ENCODE data around the gene SLC24A3. TPM values are rescaled to one million over a fixed set of nuclear protein-coding genes. Genes with fewer than 3 reads are reported as not detected.

Gene SLC24A3
- total RNA-seq, 1 experiment from 2014 or later, result not detected

DNA sequence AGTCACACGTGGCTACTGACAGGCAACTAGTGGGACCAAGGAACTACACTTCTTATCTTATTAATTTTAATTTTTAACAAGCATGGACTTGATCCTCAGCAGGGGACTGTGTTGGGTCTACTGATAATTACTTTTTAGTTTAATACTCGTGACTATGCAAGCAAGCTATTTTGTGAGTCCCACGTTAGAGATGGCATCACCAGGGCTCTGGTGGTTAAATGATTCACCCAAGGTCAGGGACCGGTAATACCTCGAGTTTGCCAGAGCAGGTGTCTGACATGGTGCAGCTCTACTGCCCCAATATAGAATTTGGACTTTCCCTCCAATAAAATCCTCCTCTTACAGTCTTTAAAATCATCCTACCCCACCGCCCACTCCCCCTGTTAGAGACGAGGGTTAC is 447.0 kb downstream of the SLC24A3 start:
- no peak for ATAC-seq
- CTCF ChIA-PET, result no interaction called here

DNA sequence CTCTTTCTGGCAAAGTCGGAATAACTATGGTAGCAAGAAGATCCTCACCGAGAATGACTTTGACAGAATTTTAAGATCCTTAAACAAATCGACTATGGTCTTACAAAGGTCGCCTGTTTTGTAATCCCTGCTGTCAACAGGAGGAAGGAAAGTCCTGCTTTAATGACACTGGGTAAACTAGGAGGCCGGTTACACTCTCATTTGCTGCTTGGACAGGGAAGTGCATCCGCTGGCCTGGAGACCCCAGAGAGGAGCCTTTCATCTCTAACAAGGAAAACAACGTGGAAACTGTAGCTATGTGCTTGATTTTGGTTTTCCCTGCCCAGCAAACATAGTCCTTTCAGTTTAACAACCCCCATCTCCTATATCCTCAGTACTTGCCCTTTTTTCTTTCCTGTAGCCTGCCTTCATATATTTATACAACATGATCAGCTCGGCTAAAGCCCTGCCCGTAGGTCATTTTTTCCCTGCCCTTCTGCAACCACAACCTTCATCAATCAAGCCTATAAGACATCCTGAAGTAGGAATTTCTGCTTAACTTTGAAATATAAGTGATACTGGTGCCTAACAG is 448.5 kb downstream of the SLC24A3 start:
- Histone ChIP-seq H3K36me3 (ENCODE audit: control insufficient read depth, insufficient read depth, low read length) (no peaks in the 10 kb centered on the region), H3K27me3 (ENCODE audit: control insufficient read depth, insufficient read depth, low read length) (peaks cover 21% of the 10 kb centered on the region), H3K9me3 (ENCODE audit: control insufficient read depth, insufficient read depth, low read depth, low read length) (no peaks in the 10 kb centered on the region), H3K4me1 (ENCODE audit: control insufficient read depth, insufficient read depth, low read length) (no peaks in the 10 kb centered on the region), H3K27ac (ENCODE audit: low read length) (no peak overlapping the region), H3K4me3 (ENCODE audit: low read depth in 2 of 2, low read length in 2 of 2) (no peak overlapping the region)
- TF ChIP-seq SIN3A (IDR thresholded peaks at IDR 0.05; ENCODE audit: borderline replicate concordance, insufficient read depth, low read depth, low read length) (no peak), TCF7L2 (IDR thresholded peaks at IDR 0.05; ENCODE audit: low read depth, low read length) (no peak), CTCF (IDR thresholded peaks at IDR 0.05) (no peak), POLR2AphosphoS5 (IDR thresholded peaks at IDR 0.05; ENCODE audit: low read depth, low read length) (no peak)
- TF ChIP-seq, protein P1, sequence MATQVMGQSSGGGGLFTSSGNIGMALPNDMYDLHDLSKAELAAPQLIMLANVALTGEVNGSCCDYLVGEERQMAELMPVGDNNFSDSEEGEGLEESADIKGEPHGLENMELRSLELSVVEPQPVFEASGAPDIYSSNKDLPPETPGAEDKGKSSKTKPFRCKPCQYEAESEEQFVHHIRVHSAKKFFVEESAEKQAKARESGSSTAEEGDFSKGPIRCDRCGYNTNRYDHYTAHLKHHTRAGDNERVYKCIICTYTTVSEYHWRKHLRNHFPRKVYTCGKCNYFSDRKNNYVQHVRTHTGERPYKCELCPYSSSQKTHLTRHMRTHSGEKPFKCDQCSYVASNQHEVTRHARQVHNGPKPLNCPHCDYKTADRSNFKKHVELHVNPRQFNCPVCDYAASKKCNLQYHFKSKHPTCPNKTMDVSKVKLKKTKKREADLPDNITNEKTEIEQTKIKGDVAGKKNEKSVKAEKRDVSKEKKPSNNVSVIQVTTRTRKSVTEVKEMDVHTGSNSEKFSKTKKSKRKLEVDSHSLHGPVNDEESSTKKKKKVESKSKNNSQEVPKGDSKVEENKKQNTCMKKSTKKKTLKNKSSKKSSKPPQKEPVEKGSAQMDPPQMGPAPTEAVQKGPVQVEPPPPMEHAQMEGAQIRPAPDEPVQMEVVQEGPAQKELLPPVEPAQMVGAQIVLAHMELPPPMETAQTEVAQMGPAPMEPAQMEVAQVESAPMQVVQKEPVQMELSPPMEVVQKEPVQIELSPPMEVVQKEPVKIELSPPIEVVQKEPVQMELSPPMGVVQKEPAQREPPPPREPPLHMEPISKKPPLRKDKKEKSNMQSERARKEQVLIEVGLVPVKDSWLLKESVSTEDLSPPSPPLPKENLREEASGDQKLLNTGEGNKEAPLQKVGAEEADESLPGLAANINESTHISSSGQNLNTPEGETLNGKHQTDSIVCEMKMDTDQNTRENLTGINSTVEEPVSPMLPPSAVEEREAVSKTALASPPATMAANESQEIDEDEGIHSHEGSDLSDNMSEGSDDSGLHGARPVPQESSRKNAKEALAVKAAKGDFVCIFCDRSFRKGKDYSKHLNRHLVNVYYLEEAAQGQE (IDR thresholded peaks at IDR 0.05; ENCODE audit: insufficient read depth in 1 of 2, low read depth in 2 of 2, low read length in 1 of 2), result no peak
- in situ Hi-C loops (cut with HindIII; ENCODE audit: low pct_unique_long_range_greater_than_20kb, low sequenced_read_pairs) (no loop called here), intact Hi-C loops (cut with micrococcal nuclease; ENCODE audit: unreplicated experiment) (loop anchor here (5.0 to 10.0 kb wide), 2 partner anchors 454 to 756 kb away; no protein-coding TSS in a partner anchor)
- ChIA-PET POLR2A (interaction anchor here (0.6 kb wide), 1 partner anchor 35 kb away, joined by 4 read pairs; no protein-coding TSS in a partner anchor), CTCF (interaction anchor here (0.6 to 1.7 kb wide), 2 partner anchors 13 to 32 kb away, joined by 8 read pairs; no protein-coding TSS in a partner anchor)
- ATAC-seq (no peak), DNase-seq (ENCODE audit: low read depth, low spot score) (no peak)
- BruUV-seq (replicated peaks), result no TSS peak

More for the DNA sequence above, 447.0 kb downstream of the SLC24A3 start:
- no TSS peak for BruUV-seq (replicated peaks)
- Histone ChIP-seq H3K4me1 (ENCODE audit: control insufficient read depth, insufficient read depth, low read length) (no peaks in the 10 kb centered on the region), H3K27ac (ENCODE audit: low read length) (no peak overlapping the region), H3K27me3 (ENCODE audit: control insufficient read depth, insufficient read depth, low read length) (peaks cover 21% of the 10 kb centered on the region), H3K4me3 (ENCODE audit: low read depth in 2 of 2, low read length in 2 of 2) (no peak overlapping the region), H3K36me3 (ENCODE audit: control insufficient read depth, insufficient read depth, low read length) (no peaks in the 10 kb centered on the region), H3K9me3 (ENCODE audit: control insufficient read depth, insufficient read depth, low read depth, low read length) (no peaks in the 10 kb centered on the region)
- TF ChIP-seq, protein P1 (IDR thresholded peaks at IDR 0.05; ENCODE audit: insufficient read depth in 1 of 2, low read depth in 2 of 2, low read length in 1 of 2), result no peak
- no peak for TF ChIP-seq CTCF (IDR thresholded peaks at IDR 0.05)
- no peak for TF ChIP-seq POLR2AphosphoS5 (IDR thresholded peaks at IDR 0.05; ENCODE audit: low read depth, low read length)
- no peak for TF ChIP-seq SIN3A (IDR thresholded peaks at IDR 0.05; ENCODE audit: borderline replicate concordance, insufficient read depth, low read depth, low read length)
- no peak for TF ChIP-seq TCF7L2 (IDR thresholded peaks at IDR 0.05; ENCODE audit: low read depth, low read length)
- intact Hi-C loops (cut with micrococcal nuclease; ENCODE audit: unreplicated experiment) (no loop called here), in situ Hi-C loops (cut with HindIII; ENCODE audit: low pct_unique_long_range_greater_than_20kb, low sequenced_read_pairs) (no loop called here)
- DNase-seq (ENCODE audit: low read depth, low spot score), result no peak
- POLR2A ChIA-PET, result no interaction called here

Measured in Panc1 (cell line).